Measurements from ENCODE around the gene CD160. TPM values are rescaled to one million over a fixed set of nuclear protein-coding genes. Genes with fewer than 3 reads are reported as not detected.

The CD160 gene
- total RNA-seq, 3 donors from 2014 or later, result 0.59 to 0.98 TPM; not detected in 1

DNA sequence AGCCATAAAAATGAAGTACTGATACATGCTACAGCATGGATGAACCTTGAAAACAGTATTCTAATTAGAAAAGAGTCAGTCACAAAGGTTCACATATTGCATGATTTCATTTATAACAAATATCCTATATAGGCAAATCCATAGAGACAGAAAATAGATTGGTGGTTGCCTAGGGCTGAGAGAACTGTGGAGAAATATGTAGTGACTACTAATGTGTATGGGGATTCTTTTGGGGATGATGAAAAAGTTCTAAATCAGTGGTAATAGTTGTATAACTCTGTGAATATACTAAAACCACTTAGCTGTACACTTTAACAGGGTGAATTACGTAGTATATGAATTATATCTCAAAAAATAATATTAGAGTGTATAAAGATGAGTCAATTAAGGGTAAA lies 58.8 kb downstream of the CD160 start:
- no peak for DNase-seq (ENCODE audit: low spot score in 2 of 2)
- no peaks in the 10 kb centered on the region for H3K27me3 ChIP-seq
- TF ChIP-seq POLR2AphosphoS5 (IDR thresholded peaks at IDR 0.05), result no peak
- no peak for TF ChIP-seq POLR2A (IDR thresholded peaks at IDR 0.05)
- TF ChIP-seq, protein P1, sequence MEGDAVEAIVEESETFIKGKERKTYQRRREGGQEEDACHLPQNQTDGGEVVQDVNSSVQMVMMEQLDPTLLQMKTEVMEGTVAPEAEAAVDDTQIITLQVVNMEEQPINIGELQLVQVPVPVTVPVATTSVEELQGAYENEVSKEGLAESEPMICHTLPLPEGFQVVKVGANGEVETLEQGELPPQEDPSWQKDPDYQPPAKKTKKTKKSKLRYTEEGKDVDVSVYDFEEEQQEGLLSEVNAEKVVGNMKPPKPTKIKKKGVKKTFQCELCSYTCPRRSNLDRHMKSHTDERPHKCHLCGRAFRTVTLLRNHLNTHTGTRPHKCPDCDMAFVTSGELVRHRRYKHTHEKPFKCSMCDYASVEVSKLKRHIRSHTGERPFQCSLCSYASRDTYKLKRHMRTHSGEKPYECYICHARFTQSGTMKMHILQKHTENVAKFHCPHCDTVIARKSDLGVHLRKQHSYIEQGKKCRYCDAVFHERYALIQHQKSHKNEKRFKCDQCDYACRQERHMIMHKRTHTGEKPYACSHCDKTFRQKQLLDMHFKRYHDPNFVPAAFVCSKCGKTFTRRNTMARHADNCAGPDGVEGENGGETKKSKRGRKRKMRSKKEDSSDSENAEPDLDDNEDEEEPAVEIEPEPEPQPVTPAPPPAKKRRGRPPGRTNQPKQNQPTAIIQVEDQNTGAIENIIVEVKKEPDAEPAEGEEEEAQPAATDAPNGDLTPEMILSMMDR (IDR thresholded peaks at IDR 0.05), result no peak
- no peak overlapping the region for H3K27ac ChIP-seq
- no peaks in the 10 kb centered on the region for H3K36me3 ChIP-seq
- no peaks in the 10 kb centered on the region for H3K4me1 ChIP-seq
- intact Hi-C loops (cut with DNase I; ENCODE audit: low total_unique reads), result no loop called here
- H3K9me3 ChIP-seq, result no peaks in the 10 kb centered on the region
- no peak overlapping the region for H3K4me3 ChIP-seq

GRCh38 chr1:145782272-145783099 lies 63.2 kb downstream of the CD160 start:
- H3K4me1 ChIP-seq, result no peaks in the 10 kb centered on the region
- H3K9me3 ChIP-seq, result no peaks in the 10 kb centered on the region
- intact Hi-C loops (cut with DNase I; ENCODE audit: low total_unique reads), result no loop called here
- TF ChIP-seq, protein P1 (IDR thresholded peaks at IDR 0.05), result no peak
- no peak for TF ChIP-seq POLR2A (IDR thresholded peaks at IDR 0.05)
- no peak for TF ChIP-seq POLR2AphosphoS5 (IDR thresholded peaks at IDR 0.05)
- H3K27ac ChIP-seq, result peak overlapping the region; percentile 45 to 60
- no peaks in the 10 kb centered on the region for H3K36me3 ChIP-seq
- H3K4me3 ChIP-seq, result no peak overlapping the region
- no peak for DNase-seq (ENCODE audit: low spot score in 2 of 2)
- H3K27me3 ChIP-seq, result no peaks in the 10 kb centered on the region

- intact Hi-C loops (cut with DNase I; ENCODE audit: low total_unique reads), result no loop called here
- no peaks in the 10 kb centered on the region for H3K4me1 ChIP-seq
- no peaks in the 10 kb centered on the region for H3K36me3 ChIP-seq
- DNase-seq (ENCODE audit: low spot score in 2 of 2), result no peak
- TF ChIP-seq, protein P1 (IDR thresholded peaks at IDR 0.05), result no peak
- no peak for TF ChIP-seq POLR2AphosphoS5 (IDR thresholded peaks at IDR 0.05)
- H3K27me3 ChIP-seq, result no peaks in the 10 kb centered on the region
- no peak overlapping the region for H3K4me3 ChIP-seq
- no peak overlapping the region for H3K27ac ChIP-seq
- no peaks in the 10 kb centered on the region for H3K9me3 ChIP-seq
These were observed 65.1 kb downstream of the CD160 start for GRCh38 chr1:145784409-145784808.

- Histone ChIP-seq H3K27me3 (no peaks in the 10 kb centered on the region), H3K4me1 (no peaks in the 10 kb centered on the region), H3K9me3 (no peaks in the 10 kb centered on the region), H3K27ac (no peak overlapping the region), H3K36me3 (no peaks in the 10 kb centered on the region), H3K4me3 (no peak overlapping the region)
- no peak for DNase-seq (ENCODE audit: low spot score in 2 of 2)
- intact Hi-C loops (cut with DNase I; ENCODE audit: low total_unique reads), result no loop called here
- TF ChIP-seq, protein P1 (IDR thresholded peaks at IDR 0.05), result no peak
- TF ChIP-seq POLR2AphosphoS5 (IDR thresholded peaks at IDR 0.05), result no peak
- TF ChIP-seq POLR2A (IDR thresholded peaks at IDR 0.05), result no peak
These were observed 66.2 kb downstream of the CD160 start for GRCh38 chr1:145785547-145785946.

DNA sequence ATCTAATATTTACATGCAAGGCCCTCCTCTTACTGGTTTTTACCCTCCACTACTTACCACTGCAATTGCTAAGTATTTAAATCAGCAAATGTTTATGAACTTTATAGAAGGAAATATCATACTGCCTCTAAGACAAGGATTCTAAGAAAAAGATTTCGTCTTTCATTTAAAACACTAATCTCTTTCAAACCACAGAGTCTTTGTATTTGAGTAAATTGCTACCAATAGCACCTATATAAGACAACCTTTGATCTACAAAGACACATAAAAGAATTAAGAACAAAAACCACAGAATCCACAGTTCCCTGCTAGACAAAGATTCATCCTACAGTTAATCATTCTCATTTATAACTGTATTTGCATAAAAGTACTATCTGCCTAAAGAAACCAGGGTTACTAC lies 67.0 kb downstream of the CD160 start:
- Histone ChIP-seq H3K4me1 (no peaks in the 10 kb centered on the region), H3K27ac (no peak overlapping the region), H3K36me3 (no peaks in the 10 kb centered on the region), H3K9me3 (no peaks in the 10 kb centered on the region), H3K4me3 (no peak overlapping the region), H3K27me3 (no peaks in the 10 kb centered on the region)
- TF ChIP-seq POLR2A (IDR thresholded peaks at IDR 0.05) (no peak), POLR2AphosphoS5 (IDR thresholded peaks at IDR 0.05) (no peak)
- TF ChIP-seq, protein P1 (IDR thresholded peaks at IDR 0.05), result no peak
- no peak for DNase-seq (ENCODE audit: low spot score in 2 of 2)
- intact Hi-C loops (cut with DNase I; ENCODE audit: low total_unique reads), result no loop called here

All from breast epithelium (tissue), 4 donors.